Measurements from ENCODE around the gene NUP188. TPM values are rescaled to one million over a fixed set of nuclear protein-coding genes. Genes with fewer than 3 reads are reported as not detected.

The NUP188 gene
- total and polyA plus RNA-seq, 2 of the 13 experiments (the other 11 are each of a cell fraction or from before 2014, with no cell fraction given): 28.0 to 38.5 TPM

- TF ChIP-seq, protein P1, sequence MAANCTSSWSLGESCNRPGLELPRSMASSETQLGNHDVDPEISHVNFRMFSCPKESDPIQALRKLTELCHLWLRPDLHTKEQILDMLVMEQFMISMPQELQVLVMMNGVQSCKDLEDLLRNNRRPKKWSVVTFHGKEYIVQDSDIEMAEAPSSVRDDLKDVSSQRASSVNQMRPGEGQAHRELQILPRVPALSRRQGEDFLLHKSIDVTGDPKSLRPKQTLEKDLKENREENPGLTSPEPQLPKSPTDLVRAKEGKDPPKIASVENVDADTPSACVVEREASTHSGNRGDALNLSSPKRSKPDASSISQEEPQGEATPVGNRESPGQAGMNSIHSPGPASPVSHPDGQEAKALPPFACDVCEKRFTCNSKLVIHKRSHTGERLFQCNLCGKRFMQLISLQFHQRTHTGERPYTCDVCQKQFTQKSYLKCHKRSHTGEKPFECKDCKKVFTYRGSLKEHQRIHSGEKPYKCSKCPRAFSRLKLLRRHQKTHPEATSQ (CRISPR knock-in tag; IDR thresholded peaks at IDR 0.05; ENCODE audit: borderline replicate concordance): no peak
- TF ChIP-seq ZNF274 (CRISPR knock-in tag; IDR thresholded peaks at IDR 0.05) (0 out of 2 replicates have a peak, but pooled peaks have one; percentile 24), PAWR (CRISPR knock-in tag; IDR thresholded peaks at IDR 0.05; ENCODE audit: borderline replicate concordance) (no peak), NFATC3 (CRISPR knock-in tag; IDR thresholded peaks at IDR 0.05) (0 out of 2 replicates have a peak, but pooled peaks have one; percentile 43), ZNF280D (CRISPR knock-in tag; IDR thresholded peaks at IDR 0.05) (no peak), RFX1 (IDR thresholded peaks at IDR 0.05) (peak; percentile 48; the same call in 1 of the 2 replicates), NFYB (CRISPR knock-in tag; IDR thresholded peaks at IDR 0.05) (no peak), ZUFSP (CRISPR knock-in tag; IDR thresholded peaks at IDR 0.05; ENCODE audit: borderline replicate concordance) (no peak), ETV6 (CRISPR knock-in tag; conservative IDR thresholded peaks at IDR 0.05) (no peak)
- TF ChIP-seq, protein P2, sequence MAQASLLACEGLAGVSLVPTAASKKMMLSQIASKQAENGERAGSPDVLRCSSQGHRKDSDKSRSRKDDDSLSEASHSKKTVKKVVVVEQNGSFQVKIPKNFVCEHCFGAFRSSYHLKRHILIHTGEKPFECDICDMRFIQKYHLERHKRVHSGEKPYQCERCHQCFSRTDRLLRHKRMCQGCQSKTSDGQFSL (CRISPR knock-in tag; IDR thresholded peaks at IDR 0.05): no peak
These were observed 79.1 kb downstream of the NUP188 start (continued) for GRCh38 chr9:129026442-129027223.

Measured in HepG2 (cell line).